Measurements from ENCODE around the gene RAMP1.

Gene RAMP1

DNA sequence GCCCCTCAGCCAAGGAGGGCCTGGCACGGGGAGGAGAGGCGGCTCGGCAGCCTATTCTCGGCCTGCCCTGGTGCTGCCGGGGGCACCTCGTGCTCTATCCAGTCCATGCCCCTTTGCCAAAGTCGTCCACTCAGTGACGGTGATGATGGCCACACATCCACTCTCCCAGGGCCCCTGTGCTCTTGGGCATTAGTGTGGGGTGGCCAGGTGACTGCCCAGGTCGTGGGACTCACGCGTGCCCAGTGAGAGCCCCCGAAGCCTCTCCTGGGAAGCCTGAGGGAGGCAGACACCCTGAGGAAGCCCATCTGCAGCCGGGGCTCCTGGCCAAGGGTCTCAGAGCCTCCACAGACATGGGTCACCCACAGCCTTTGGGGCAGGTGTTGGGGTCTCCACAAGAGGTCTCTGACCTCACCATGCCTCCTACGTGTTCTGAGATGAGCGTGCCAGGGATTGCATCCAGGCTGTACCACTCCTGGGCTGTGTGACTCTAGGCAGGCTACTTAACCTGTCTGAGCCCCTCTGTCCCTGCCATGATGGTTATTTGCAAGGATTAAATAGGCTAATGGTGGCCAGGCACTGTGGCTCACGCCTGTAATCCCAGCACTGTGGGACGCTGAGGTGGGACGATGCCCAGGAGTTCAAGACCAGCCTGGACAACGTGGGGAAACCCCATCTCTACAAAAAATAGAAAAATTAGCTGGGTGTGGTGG lies 12.9 kb downstream of the RAMP1 start:
- TF ChIP-seq POLR2AphosphoS5 (IDR thresholded peaks at IDR 0.05; ENCODE audit: low read depth, low read length), result no peak
- no peak for TF ChIP-seq FOXP2 (optimal IDR thresholded peaks at IDR 0.05; ENCODE audit: borderline replicate concordance, extremely low read depth, extremely low read length, insufficient read depth)
- no peak for TF ChIP-seq SIN3A (IDR thresholded peaks at IDR 0.05; ENCODE audit: borderline replicate concordance, insufficient read depth, low read length)
- TF ChIP-seq TAF1 (IDR thresholded peaks at IDR 0.05; ENCODE audit: borderline replicate concordance, insufficient read depth, low read length), result no peak
- TF ChIP-seq, protein P1, sequence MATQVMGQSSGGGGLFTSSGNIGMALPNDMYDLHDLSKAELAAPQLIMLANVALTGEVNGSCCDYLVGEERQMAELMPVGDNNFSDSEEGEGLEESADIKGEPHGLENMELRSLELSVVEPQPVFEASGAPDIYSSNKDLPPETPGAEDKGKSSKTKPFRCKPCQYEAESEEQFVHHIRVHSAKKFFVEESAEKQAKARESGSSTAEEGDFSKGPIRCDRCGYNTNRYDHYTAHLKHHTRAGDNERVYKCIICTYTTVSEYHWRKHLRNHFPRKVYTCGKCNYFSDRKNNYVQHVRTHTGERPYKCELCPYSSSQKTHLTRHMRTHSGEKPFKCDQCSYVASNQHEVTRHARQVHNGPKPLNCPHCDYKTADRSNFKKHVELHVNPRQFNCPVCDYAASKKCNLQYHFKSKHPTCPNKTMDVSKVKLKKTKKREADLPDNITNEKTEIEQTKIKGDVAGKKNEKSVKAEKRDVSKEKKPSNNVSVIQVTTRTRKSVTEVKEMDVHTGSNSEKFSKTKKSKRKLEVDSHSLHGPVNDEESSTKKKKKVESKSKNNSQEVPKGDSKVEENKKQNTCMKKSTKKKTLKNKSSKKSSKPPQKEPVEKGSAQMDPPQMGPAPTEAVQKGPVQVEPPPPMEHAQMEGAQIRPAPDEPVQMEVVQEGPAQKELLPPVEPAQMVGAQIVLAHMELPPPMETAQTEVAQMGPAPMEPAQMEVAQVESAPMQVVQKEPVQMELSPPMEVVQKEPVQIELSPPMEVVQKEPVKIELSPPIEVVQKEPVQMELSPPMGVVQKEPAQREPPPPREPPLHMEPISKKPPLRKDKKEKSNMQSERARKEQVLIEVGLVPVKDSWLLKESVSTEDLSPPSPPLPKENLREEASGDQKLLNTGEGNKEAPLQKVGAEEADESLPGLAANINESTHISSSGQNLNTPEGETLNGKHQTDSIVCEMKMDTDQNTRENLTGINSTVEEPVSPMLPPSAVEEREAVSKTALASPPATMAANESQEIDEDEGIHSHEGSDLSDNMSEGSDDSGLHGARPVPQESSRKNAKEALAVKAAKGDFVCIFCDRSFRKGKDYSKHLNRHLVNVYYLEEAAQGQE (IDR thresholded peaks at IDR 0.05; ENCODE audit: insufficient read depth in 1 of 2, low read depth in 2 of 2, low read length in 2 of 2), result no peak

DNA sequence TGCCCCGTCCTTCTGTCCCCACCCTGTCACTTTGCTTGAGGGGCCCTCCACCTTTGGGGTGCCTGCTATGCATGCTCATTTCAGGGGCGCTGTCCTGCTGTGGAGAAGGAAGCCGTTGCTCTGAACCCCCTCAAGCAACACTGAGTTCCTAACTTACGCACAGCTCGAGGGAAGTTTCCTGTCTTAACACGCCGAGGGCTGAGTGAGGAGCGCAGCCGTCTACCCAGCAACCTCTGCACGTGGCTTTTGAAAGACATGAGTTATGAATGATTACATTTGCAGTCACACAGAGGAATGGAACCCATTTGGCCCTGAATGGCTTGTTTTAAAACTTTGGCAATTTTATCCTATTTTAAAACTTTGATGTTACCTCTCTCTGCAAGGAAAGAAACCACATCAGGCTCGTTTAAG lies 14.0 kb downstream of the RAMP1 start:
- TF ChIP-seq POLR2AphosphoS5 (IDR thresholded peaks at IDR 0.05; ENCODE audit: low read depth, low read length) (no peak), FOXP2 (optimal IDR thresholded peaks at IDR 0.05; ENCODE audit: borderline replicate concordance, extremely low read depth, extremely low read length, insufficient read depth) (no peak), SIN3A (IDR thresholded peaks at IDR 0.05; ENCODE audit: borderline replicate concordance, insufficient read depth, low read length) (no peak), TAF1 (IDR thresholded peaks at IDR 0.05; ENCODE audit: borderline replicate concordance, insufficient read depth, low read length) (no peak)
- TF ChIP-seq, protein P1 (IDR thresholded peaks at IDR 0.05; ENCODE audit: insufficient read depth in 1 of 2, low read depth in 2 of 2, low read length in 2 of 2), result no peak

DNA sequence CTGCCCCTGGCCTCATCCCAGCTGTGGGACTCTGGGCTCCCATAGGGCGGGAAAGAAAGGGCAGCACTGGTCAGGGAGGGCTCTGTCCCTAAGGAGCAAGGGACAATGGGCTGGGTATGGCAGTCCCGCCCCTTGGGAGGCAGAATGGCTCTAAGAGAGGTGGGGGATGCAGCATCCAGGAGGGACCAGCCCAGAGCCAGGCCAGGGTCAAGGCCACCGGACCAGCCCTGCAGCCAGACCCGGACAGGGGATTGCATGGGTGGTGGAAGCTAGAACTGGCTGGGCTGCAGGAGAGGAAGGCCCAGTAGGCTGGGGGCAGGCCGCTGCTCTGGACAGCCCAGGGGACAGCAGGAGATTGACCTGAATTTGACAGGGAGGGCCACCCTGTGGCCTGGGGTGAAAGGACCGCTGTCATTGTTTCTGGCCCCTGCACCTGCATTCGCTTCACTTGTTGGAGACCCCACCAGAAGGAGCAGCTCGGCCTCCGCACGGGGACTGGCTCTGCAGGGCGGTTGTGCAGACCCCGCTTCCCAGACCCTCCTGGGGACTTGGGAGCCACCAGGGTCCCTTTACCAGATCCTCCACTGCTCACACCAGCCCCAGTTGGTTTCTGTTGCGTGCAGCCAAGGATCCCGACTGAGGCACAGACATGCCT lies 14.6 kb downstream of the RAMP1 start:
- no peak for TF ChIP-seq POLR2AphosphoS5 (IDR thresholded peaks at IDR 0.05; ENCODE audit: low read depth, low read length)
- TF ChIP-seq FOXP2 (optimal IDR thresholded peaks at IDR 0.05; ENCODE audit: borderline replicate concordance, extremely low read depth, extremely low read length, insufficient read depth), result no peak
- TF ChIP-seq TAF1 (IDR thresholded peaks at IDR 0.05; ENCODE audit: borderline replicate concordance, insufficient read depth, low read length), result no peak
- TF ChIP-seq, protein P1 (IDR thresholded peaks at IDR 0.05; ENCODE audit: insufficient read depth in 1 of 2, low read depth in 2 of 2, low read length in 2 of 2), result no peak
- TF ChIP-seq SIN3A (IDR thresholded peaks at IDR 0.05; ENCODE audit: borderline replicate concordance, insufficient read depth, low read length), result no peak

DNA sequence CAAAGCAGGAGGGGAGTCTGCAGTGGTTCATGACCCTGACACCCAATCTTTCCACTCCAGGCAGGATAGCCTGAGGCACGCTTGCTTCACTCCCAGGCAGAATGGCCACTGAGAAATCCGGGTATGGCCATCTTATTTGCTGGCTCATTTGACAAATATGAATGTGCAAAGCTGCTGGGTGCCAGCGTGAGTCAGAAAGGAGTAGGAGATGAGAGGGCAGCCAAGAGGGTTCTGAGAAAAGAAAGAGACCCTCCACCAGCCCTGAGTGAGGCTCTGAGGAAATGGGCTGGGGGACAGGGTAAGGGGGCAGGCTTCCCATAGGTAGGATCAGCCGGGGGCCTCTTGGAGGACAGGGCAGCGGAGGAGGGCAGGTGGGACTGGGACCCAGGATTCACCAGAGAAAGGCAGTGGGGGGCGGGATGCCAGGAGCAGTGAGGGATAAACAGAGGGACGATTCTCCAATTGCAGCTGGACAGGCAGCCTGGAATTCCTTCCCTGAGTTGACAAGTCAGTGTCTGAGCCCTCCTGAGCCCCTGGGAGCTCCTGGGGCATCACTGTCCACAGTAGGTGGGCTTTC lies 15.2 kb downstream of the RAMP1 start:
- TF ChIP-seq, protein P1 (IDR thresholded peaks at IDR 0.05; ENCODE audit: insufficient read depth in 1 of 2, low read depth in 2 of 2, low read length in 2 of 2), result no peak
- no peak for TF ChIP-seq POLR2AphosphoS5 (IDR thresholded peaks at IDR 0.05; ENCODE audit: low read depth, low read length)
- TF ChIP-seq FOXP2 (optimal IDR thresholded peaks at IDR 0.05; ENCODE audit: borderline replicate concordance, extremely low read depth, extremely low read length, insufficient read depth), result no peak
- TF ChIP-seq TAF1 (IDR thresholded peaks at IDR 0.05; ENCODE audit: borderline replicate concordance, insufficient read depth, low read length), result no peak
- TF ChIP-seq SIN3A (IDR thresholded peaks at IDR 0.05; ENCODE audit: borderline replicate concordance, insufficient read depth, low read length), result no peak

Data from PFSK-1 (cell line).